NCI-H69 (cell line): ENCODE data around the gene CEP72.

Experiments
- DNase-seq: peaks from one replicate; lab custom pipeline; 2025; lab: John Stamatoyannopoulos, UW

The CEP72 gene

DNA sequence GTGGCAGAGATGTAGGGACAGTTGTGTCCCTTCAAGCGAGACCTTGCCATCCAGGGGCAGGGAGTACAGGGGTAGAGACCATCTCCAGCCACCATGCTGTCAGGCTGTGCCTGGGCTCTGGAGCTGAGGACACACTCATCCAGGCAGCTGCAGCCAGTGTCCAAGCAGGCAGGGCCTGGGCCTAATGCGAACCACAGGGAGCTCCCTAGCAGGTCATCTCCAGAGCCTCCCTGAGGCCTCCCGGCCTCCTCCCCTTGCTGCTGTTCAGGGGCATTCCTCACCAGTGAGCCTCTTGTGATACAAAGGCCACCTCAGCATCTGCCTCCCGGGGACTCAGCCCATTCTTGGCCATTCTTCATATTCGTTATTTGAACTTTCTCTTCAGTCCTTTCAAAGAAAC, 46.0 kb downstream of the CEP72 start:
- DNase-seq = no peak

DNA sequence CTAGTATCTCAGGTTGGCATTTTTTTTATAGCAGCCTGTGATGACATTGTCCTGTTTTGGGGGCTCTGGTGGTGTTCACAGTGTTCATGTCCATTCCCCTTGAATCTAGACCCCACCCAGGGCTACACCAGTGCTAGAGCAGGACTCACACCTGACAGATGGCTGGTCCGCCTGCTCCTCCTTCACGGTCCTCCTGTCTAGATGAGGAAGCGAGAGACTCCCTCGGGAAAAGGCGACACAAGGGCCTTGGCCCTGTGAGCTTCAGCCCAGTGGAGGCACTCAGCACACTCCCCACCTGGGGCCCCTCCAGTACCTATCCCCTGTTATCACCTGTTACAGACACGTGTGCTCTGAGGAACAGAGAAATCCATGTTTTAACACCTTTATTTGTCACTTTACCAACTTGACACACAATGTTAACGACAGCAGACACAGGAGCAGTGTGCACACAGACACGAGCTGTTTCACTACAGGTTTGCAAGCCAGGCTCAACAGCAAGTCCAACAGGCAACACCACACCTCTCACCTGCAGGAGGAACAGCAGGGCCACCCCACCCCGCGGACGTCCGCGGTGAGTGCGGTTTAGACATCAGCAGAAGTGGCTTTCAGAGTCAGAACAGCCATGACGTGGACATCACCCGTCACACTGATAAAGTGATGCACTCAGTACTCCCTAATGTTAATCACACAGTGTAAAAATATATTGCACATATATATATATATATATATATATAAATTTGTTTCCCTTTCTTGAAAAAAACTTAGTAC, 47.5 kb downstream of the CEP72 start:
- DNase-seq = no peak

- no peak for DNase-seq
Observed at GRCh38 chr5:660491-661030, 48.4 kb downstream of the CEP72 start.

DNA sequence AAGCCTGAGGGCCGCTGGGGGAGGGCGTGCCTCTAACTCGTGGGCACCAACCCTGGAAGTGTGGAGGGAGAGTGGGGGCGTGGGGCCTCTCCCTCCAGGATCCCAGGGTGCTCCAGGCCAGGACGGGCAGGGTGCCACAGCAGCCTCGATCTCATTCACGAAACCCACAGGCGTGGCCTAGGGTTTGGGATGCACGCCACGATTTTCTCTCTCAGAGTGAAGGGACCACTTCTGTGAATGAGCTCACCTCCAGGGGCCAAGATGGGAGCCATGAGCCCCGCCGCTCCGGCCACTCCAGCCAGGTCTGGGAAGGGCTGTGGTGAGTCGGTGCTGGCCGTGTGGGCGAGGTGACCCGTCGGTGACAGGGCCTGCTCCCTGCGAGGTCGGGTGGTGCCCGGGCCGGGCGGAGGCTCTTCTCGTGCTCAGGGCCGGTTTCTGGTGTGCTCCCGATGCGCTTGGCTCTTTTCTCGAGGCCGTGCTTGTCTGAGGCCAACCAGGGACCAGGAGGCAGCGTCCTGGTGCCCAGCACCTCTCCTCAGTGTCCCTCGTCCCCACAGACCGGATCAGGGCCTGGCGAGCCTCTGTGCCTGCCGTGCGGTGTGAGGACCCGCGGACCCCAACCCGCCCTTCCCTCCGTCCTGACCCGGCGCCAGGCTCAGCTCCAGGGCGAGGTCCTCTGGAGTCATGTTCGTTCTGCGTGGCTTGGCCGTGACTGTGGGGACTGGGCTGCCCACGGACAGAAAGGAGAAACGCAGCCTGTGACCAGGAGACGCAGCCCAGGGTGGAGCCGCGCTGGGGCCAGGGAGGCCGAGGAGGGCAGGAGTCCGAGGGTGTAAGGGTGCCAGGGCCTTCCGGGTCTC, 50.0 kb downstream of the CEP72 start:
- DNase-seq = no peak

DNA sequence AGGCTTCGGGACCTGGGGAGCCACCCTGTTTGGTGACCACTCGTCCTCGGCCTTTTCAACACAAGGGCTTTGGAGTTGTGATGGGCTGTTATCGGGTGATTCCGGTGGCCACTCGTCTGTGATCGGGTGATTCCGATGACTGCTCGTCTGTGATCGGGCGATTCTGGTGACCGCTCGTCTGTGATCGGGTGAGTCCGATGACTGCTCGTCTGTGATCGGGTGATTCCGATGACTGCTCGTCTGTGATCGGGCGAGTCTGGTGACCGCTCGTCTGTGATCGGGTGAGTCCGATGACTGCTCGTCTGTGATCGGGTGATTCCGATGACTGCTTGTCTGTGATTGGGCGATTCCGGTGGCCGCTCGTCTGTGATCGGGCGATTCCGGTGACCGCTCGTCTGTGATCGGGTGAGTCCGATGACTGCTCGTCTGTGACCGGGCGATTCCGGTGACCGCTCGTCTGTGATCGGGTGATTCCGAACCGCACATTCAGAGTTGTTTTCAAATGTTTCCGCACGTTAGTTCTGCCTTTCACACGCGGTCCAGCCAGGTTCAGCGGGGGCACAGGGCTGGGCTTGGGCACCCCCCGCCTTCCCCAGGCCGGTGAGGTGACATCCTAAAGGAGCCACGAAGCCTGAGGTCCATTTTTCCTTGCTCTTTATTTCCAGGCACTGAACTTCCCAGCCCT, 50.8 kb downstream of the CEP72 start:
- DNase-seq = no peak

DNA sequence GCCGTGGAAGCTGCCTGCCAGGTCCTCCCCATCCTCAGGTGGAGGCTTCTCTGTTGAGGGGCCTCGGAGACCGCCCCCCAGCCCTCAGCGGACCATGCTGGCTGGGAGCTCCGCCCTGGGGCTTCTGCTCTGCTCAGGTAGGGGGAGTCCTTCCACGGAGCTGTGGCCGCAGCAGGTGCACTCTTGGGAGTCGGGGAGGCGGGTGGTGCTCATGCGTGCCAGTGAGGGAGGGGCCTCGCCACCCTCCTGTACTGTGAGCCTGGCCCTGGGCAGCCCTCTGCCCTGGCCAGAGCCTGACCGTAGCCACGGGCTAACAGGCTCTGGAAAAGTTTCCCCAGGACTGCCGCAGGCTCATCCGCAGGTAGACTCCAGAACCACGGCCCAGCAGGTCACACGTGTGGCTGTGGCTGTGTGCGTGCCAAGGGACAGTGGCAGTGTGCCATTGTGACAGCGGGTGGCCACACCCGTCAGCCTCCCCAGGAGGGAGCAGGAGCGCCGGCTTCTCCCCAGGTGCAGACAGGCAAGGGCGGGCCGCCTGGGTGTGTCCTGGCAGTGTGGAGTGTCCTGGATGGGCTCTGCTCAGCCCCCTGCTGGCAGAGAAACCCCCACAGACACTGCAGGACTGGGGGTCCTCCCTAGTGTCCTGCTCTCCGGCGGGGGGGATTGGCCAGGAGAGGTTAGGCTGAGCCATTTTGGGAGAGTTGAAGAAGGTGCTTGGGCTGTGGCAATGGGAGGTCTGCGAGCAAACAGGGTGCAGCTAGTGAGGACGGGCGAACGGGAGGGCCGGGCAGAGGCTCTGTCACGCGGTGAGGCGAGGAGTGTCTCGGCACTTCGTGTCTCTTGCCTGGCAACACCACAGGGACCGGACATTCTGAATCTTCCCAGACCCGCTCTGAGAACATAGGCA, 51.5 kb downstream of the CEP72 start:
- DNase-seq = no peak

DNA sequence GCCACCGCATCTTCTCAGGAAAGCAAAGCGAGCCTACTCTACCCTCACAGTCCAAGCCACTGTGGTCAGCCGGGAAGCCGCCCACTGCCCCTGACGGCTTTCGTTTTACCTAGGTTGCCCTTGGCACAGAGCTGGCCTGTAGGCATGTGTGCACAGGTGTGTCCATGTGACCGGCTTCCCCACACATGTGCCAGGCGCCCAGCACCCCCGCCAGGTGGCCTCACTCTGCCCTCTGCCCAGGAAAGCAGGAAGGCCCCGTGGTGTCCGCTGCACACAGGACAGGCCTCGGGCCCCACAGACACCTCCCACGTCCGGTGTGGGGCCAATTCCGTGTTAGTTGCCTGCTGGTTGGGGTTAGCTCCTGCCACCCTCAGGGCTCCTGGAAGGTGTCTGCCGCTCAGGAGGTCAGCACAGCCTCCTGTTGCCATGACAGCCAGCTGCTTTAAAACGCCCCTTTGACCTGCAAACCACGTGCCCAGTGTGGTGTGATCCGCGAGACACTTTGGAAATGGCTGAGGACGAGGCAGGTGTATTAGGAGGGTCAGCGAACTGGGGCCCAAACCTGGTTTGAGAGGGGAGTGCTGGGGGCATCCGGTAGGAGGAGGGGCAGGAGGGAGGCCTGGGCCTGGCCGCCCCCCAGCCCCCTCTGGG, 52.3 kb downstream of the CEP72 start:
- no peak for DNase-seq

DNA sequence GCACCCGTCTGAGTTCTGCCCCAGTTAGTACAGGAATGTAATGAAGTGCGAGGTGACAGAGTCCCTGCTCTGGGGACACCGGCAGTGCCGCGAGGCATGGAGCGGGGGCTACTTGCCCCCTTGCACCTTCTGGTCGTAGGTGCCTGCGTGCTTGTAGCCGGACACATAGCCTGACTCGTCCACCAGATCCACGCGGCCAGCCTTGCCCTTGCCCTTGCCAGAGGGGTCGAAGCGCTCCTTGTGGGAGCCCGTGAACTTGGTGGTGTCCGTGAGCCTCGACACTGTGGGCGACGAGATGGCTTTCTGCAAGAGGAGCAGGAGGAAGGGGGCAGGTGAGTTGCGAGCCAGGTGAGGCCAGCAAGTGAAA, 52.8 kb downstream of the CEP72 start:
- DNase-seq = no peak

DNA sequence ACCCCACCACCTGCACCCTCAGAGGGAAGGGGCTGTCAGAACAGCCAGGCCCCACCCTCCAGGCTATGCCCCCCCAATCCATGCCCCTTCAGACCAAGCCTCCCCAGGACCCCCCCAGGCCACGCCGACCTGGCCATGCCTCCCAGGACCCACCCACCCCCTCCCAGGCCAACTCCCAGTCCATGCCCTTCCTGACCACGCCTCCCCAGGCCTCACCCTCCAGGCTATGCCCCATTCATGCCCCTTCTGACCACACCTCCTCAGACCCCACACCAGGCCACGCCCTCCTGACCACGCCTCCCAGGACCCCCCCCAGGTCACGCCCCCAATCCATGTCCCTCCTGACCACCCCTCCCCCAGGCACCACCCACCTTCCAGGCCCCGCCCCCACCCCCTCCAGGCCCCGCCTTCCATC, 53.4 kb downstream of the CEP72 start:
- DNase-seq = no peak

DNA sequence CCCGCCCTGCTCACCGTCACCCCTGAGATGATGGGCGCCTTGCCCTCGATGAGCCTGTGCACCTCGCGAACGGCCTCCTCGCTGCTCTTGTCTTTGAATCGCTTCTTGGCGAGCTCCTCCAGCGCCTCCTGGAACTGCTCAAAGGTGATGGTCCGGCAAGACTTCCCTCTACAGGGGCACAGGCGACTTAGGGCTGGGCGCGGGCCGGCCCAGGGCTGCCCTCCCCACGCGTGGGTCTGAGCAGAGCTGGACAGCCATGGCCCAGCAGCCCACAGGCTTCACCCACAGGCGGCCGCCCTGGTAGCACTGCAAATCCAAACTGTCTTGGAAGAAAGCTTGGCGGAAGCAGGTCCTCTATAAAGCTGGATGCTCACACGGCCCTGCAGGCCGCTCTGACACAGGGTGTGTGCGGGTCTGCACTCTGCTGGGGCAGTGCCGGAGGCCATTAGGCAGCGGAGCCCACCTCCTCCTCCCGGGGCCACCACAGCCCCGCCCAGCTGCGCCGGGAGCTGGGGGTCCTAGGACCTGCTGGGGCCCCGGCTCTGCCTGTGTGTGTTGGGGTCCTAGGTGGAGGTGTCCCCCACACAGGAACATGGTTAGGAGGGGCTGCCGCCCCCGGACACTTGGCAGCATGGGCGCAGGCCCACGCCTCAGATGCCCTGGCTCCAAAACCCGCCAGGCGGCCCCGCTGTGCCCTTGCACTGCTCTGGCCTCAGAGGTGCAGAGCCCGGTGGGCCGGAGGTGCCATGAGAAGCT, 54.0 kb downstream of the CEP72 start:
- no peak for DNase-seq

- no peak for DNase-seq
Observed at GRCh38 chr5:666816-667498, 54.8 kb downstream of the CEP72 start.

- no peak for DNase-seq
Observed at GRCh38 chr5:668283-668995, 56.3 kb downstream of the CEP72 start.

DNA sequence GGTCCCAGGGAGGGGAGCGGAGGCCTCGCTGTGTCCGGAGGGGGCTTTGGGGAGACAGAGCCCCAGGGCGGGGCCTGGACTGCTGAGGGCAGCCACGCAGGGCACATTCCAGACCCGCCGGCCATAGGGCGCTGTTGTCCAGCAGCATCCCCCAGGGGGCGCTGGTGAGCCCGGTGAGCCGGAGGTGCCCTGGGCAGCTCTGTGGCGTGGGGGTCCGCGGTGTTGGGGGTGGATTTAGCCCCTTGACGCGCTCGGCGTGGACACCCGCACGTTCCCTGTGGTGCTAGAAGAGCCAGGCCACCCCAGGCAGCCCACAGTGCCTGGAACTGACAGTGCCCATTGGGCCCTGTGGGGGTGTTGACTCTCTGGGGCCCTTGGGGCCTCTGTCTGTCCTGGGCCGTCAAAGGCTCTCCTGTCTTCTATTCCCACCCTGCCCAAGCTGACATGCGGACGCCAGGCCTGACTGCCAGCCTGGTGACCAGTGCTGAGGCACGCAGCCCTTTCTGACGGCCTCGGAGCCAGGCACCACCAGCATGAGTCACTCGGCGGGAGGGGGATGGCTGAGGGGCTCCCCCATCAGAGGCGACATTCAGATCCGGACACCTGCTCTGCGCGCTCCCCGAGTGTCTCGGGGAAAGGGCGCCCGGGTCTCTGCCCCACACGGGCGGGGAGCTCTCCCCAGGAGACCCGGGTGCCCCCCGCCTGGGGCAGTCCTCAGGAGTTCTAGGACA, 57.1 kb downstream of the CEP72 start:
- peak; percentile 23 for DNase-seq

- peak; percentile 14 for DNase-seq
Observed at GRCh38 chr5:669842-670395, 57.8 kb downstream of the CEP72 start.

DNA sequence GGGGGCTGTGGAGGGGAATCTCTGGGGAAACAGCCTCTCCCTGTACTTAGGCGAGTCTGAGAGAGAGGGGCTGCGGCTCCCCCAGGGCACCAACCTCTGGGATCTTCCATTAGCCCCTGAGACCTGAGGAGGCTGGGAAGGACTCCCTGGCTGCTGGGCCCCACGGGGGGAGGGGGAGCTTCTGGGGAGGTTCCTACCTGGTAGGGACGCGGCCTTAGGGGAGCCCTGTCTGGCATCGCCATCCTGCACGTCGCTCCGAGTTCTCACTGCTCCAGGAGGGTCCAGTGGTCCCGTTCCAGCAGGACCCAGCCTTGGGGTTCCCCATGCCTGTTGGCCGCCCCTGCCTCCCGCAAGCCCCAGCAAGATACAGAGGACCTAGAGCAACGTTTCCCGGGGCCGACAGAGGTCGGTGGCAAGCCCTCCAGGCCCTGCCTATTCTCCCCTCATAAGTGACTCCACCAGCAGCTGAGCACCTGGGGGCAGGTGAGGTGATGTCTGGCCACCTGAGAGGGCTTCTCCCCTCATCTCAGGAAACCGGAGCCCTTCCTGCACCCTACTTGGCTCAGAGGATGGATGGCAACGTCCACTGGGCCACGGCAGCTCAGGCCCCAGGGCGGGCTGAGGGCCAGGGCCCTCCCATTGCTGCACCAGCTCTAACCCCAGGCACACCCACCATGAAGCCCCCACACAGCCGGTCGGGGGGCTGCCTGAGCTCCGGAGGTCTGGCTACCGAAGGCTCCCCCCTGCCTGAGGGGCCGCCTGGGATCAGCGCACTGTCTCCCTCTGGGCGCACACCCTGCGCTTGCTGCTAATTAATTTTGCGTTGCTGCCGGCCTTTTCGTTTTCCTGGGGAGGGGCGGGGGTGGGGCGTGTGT, 58.5 kb downstream of the CEP72 start:
- no peak for DNase-seq

GRCh38 chr5:671459-672328, 59.6 kb downstream of the CEP72 start:
- DNase-seq = peak; percentile 81
